Sigmoid colon (tissue), 7 donors: Measurements from ENCODE around the gene WAS. TPM values are rescaled to one million over a fixed set of nuclear protein-coding genes. Genes with fewer than 3 reads are reported as not detected.

Source experiments
- DNase-seq: peaks from one replicate; pipeline ENCODE4 v3.0.0-alpha.2; 2019
- H3K27ac ChIP-seq, 4 donors: fragments of 200-600 bp; sonication (generic); one replicate each; pipeline ENCODE4 v1.5.1; 2016 to 2019; ENCODE audit warnings: mild to moderate bottlenecking in 1 of 4
- H3K27me3 ChIP-seq, 3 donors: fragments of 200-600 bp; sonication (generic); one replicate each; pipeline ENCODE4 v1.5.1; 2019; ENCODE audit warnings: mild to moderate bottlenecking in 1 of 3
- H3K36me3 ChIP-seq, 4 donors: fragments of 200-600 bp; sonication (generic); one replicate each; pipeline ENCODE4 v1.5.1; 2016 to 2019
- H3K4me1 ChIP-seq, 4 donors: fragments of 200-600 bp; sonication (generic); one replicate each; pipeline ENCODE4 v1.5.1; 2017 to 2019
- H3K4me3 ChIP-seq, 4 donors: fragments of 200-600 bp; sonication (generic); one replicate each; pipeline ENCODE4 v1.5.1; 2017 to 2019; ENCODE audit warnings: mild to moderate bottlenecking in 2 of 4, moderate library complexity in 1 of 4
- H3K9me3 ChIP-seq, 4 donors: fragments of 200-600 bp in 3 of 4; sonication (generic) in 3 of 4; one replicate each; pipeline versions ENCODE4 v1.5.1 to v1.6.1; 2013 to 2019
- CTCF ChIP-seq, 4 experiments: fragments of 450-650 bp in 3 of 4; fragments of 200-600 bp in 1 of 4; IDR thresholded peaks; one replicate each; pipeline ENCODE4 v1.5.1; 2016 to 2019; ENCODE audit warnings: antibody characterized with exemption in 4 of 4, mild to moderate bottlenecking in 3 of 4, moderate library complexity in 2 of 4
- EP300 ChIP-seq, 4 donors: sonication (generic); formaldehyde crosslinking; IDR thresholded peaks; one replicate each; pipeline ENCODE4 v1.6.1; 2017; ENCODE audit warnings: antibody characterized with exemption in 4 of 4
- POLR2A ChIP-seq, 2 donors: fragments of 450-650 bp; IDR thresholded peaks; one replicate each; pipeline ENCODE4 v1.6.1; 2016; ENCODE audit warnings: antibody characterized with exemption in 2 of 2, mild to moderate bottlenecking in 2 of 2, moderate library complexity in 2 of 2
- POLR2AphosphoS5 ChIP-seq, 4 donors: sonication (generic); formaldehyde crosslinking; IDR thresholded peaks; one replicate each; pipeline ENCODE4 v1.6.1; 2017; ENCODE audit warnings: antibody characterized with exemption in 4 of 4
- WGBS, 2 donors: extraction: QIAGEN DNeasy Blood & Tissue Kit; methylation state at CpG; one replicate each; pipeline ENCODE4 v1.1.7; 2013; 5-methylcytosine and 5-hydroxymethylcytosine counted together
- intact Hi-C: fragments of 100-400 bp; cut with DNase I; formaldehyde crosslinking; loops from one replicate; pipeline ENCODE4 v1.15.1; 2023
- polyA plus RNA-seq, 3 donors: library from polyadenylated mRNA; stranded (reverse); fragments of 200-250 nt; gene quantifications; one replicate each; pipeline ENCODE4 v1.2.3, GENCODE V29; 2013
- total RNA-seq, 4 donors: library from RNA; depleted of rRNA; stranded (reverse); fragments of >200 nt; gene quantifications; one replicate each; pipeline ENCODE4 v1.1.0, GENCODE V29; 2016
- donor health status: healthy with polysubstance abuse.
- donor health status: Bipolar disorder and iron deficiency.
- donor health status: healthy.

The WAS gene
- total and polyA plus RNA-seq, 7 donors, result 3.0 to 23.5 (median 4.3) TPM

- Histone ChIP-seq H3K27ac (no peak overlapping the region), H3K36me3 (no peaks in the 10 kb centered on the region), H3K9me3 (no peaks in the 10 kb centered on the region), H3K4me3 (no peak overlapping the region), H3K4me1 (no peaks in the 10 kb centered on the region), H3K27me3 (no peaks in the 10 kb centered on the region)
- 78 to 89% methylated on average over 2 of the region's 2 CpGs for WGBS, 2 donors
- TF ChIP-seq POLR2AphosphoS5 (IDR thresholded peaks at IDR 0.05) (no peak), POLR2A (IDR thresholded peaks at IDR 0.05) (no peak), CTCF (IDR thresholded peaks at IDR 0.05) (no peak), EP300 (IDR thresholded peaks at IDR 0.05) (no peak)
- DNase-seq, result no peak
- intact Hi-C loops, result no loop called here
Measured at GRCh38 chrX:48713847-48714246, 30.2 kb downstream of the WAS start.

- intact Hi-C loops, result no loop called here
Measured at GRCh38 chrX:48714573-48714972, 31.0 kb downstream of the WAS start.

GRCh38 chrX:48715072-48715471 lies 31.5 kb downstream of the WAS start:
- Histone ChIP-seq H3K27ac (no peak overlapping the region), H3K9me3 (no peaks in the 10 kb centered on the region), H3K4me3 (no peak overlapping the region), H3K27me3 (no peaks in the 10 kb centered on the region), H3K4me1 (no peaks in the 10 kb centered on the region), H3K36me3 (no peaks in the 10 kb centered on the region)
- no peak for TF ChIP-seq CTCF (IDR thresholded peaks at IDR 0.05)
- no peak for TF ChIP-seq EP300 (IDR thresholded peaks at IDR 0.05)
- no peak for TF ChIP-seq POLR2A (IDR thresholded peaks at IDR 0.05)
- no peak for TF ChIP-seq POLR2AphosphoS5 (IDR thresholded peaks at IDR 0.05)
- intact Hi-C loops, result no loop called here
- no peak for DNase-seq
- WGBS, 2 donors, result 73 to 79% methylated on average over 2 of the region's 2 CpGs

More at GRCh38 chrX:48714573-48714972, 31.0 kb downstream of the WAS start:
- Histone ChIP-seq H3K4me3 (no peak overlapping the region), H3K9me3 (no peaks in the 10 kb centered on the region), H3K36me3 (no peaks in the 10 kb centered on the region), H3K4me1 (no peaks in the 10 kb centered on the region), H3K27ac (no peak overlapping the region), H3K27me3 (no peaks in the 10 kb centered on the region)
- no peak for DNase-seq
- TF ChIP-seq POLR2A (IDR thresholded peaks at IDR 0.05) (no peak), POLR2AphosphoS5 (IDR thresholded peaks at IDR 0.05) (no peak), EP300 (IDR thresholded peaks at IDR 0.05) (no peak), CTCF (IDR thresholded peaks at IDR 0.05) (no peak)
- 66 to 79% methylated on average over 5 of the region's 5 CpGs for WGBS, 2 donors

GRCh38 chrX:48715876-48716502 lies 32.4 kb downstream of the WAS start:
- H3K9me3 ChIP-seq, result no peaks in the 10 kb centered on the region
- H3K27me3 ChIP-seq, result no peaks in the 10 kb centered on the region
- DNase-seq, result no peak
- H3K4me3 ChIP-seq, result no peak overlapping the region
- WGBS, 2 donors, result 76 to 88% methylated on average over 4 of the region's 4 CpGs
- TF ChIP-seq POLR2A (IDR thresholded peaks at IDR 0.05), result no peak
- intact Hi-C loops, result no loop called here
- no peak overlapping the region for H3K27ac ChIP-seq
- no peaks in the 10 kb centered on the region for H3K36me3 ChIP-seq
- no peaks in the 10 kb centered on the region for H3K4me1 ChIP-seq

GRCh38 chrX:48719958-48720357 lies 36.4 kb downstream of the WAS start:
- Histone ChIP-seq H3K9me3 (no peaks in the 10 kb centered on the region), H3K4me1 (no peaks in the 10 kb centered on the region), H3K36me3 (no peaks in the 10 kb centered on the region), H3K27ac (no peak overlapping the region), H3K4me3 (no peak overlapping the region), H3K27me3 (no peaks in the 10 kb centered on the region)
- TF ChIP-seq POLR2A (IDR thresholded peaks at IDR 0.05), result no peak
- TF ChIP-seq POLR2AphosphoS5 (IDR thresholded peaks at IDR 0.05), result no peak
- no peak for TF ChIP-seq CTCF (IDR thresholded peaks at IDR 0.05)
- no peak for TF ChIP-seq EP300 (IDR thresholded peaks at IDR 0.05)
- intact Hi-C loops, result no loop called here
- WGBS, 2 donors, result 76 to 82% methylated on average over 2 of the region's 2 CpGs
- no peak for DNase-seq
